Panc1 (cell line): Measurements from ENCODE around the gene FRY.

Experiments
- POLR2AphosphoS5 ChIP-seq: IDR thresholded peaks from 2 replicates; pipeline ENCODE4 v1.6.1; 2012; ENCODE audit warnings: mild to moderate bottlenecking, low read depth, low read length, moderate library complexity
- REST ChIP-seq, 2 experiments: IDR thresholded peaks; 2 replicates each; pipeline ENCODE4 v1.6.1; 2011 to 2012; ENCODE audit warnings: low read depth in 2 of 2, control low read depth in 1 of 2, low read length in 1 of 2, mild to moderate bottlenecking in 1 of 2, moderate library complexity in 1 of 2; ENCODE audit not compliant: insufficient read depth in 1 of 2
- SIN3A ChIP-seq: IDR thresholded peaks from 2 replicates; pipeline ENCODE4 v1.6.1; 2012; ENCODE audit warnings: low read depth, mild to moderate bottlenecking, low read length, moderate library complexity, borderline replicate concordance; ENCODE audit not compliant: insufficient read depth
- TCF7L2 ChIP-seq: IDR thresholded peaks from 2 replicates; pipeline ENCODE4 v1.6.1; 2011; ENCODE audit warnings: mild to moderate bottlenecking, low read depth, low read length, inconsistent platforms
- TF ChIP-seq, protein P1 (sequence below): fragments of 450-650 bp; IDR thresholded peaks from 2 replicates; pipeline ENCODE4 v1.5.1; 2017; ENCODE audit warnings: mild to moderate bottlenecking

- TF ChIP-seq, protein P1, sequence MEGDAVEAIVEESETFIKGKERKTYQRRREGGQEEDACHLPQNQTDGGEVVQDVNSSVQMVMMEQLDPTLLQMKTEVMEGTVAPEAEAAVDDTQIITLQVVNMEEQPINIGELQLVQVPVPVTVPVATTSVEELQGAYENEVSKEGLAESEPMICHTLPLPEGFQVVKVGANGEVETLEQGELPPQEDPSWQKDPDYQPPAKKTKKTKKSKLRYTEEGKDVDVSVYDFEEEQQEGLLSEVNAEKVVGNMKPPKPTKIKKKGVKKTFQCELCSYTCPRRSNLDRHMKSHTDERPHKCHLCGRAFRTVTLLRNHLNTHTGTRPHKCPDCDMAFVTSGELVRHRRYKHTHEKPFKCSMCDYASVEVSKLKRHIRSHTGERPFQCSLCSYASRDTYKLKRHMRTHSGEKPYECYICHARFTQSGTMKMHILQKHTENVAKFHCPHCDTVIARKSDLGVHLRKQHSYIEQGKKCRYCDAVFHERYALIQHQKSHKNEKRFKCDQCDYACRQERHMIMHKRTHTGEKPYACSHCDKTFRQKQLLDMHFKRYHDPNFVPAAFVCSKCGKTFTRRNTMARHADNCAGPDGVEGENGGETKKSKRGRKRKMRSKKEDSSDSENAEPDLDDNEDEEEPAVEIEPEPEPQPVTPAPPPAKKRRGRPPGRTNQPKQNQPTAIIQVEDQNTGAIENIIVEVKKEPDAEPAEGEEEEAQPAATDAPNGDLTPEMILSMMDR = no peak
- TF ChIP-seq POLR2AphosphoS5 (no peak), TCF7L2 (no peak), REST (IDR thresholded peaks at IDR 0.05; ENCODE audit: insufficient read depth in 1 of 2, low read depth in 2 of 2, low read length in 1 of 2) (no peak), SIN3A (no peak)
Measured at GRCh38 chr13:32107474-32107873, 75.9 kb downstream of the FRY start.
